Measurements from ENCODE around the gene PTPRH. TPM values are rescaled to one million over a fixed set of nuclear protein-coding genes. Genes with fewer than 3 reads are reported as not detected.

Gene PTPRH
- total and polyA plus RNA-seq, 2 donors (not counting 1 experiment from before 2014, with no cell fraction given) = not detected

DNA sequence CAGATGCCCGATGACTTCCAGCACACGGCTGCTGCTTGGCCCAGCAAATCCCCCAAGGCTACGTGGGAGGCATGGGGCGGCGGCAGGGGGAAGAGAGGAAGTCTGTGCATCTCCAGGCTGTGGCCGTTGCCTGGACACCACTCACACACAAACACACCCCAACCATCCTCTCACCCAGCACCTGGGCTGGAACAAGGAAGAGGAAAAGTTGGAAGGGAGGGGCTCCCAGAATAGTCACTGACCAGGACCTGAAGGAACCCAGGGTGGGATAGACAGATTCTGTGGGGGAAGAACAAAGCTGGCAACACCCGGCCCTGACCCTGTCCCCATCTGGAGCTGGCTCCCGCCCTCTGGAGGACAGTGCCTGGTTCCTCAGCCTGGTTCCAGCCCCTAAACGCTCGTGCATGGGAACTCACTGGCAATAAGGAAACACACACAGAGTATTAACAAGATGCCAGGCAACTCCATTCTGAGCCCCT is 38.4 kb upstream of the PTPRH start:
- Histone ChIP-seq H3K4me2 (replicated peaks; ENCODE audit: low read depth, low read length, poor library complexity, severe bottlenecking) (peak overlapping the region; percentile 31), H4K20me1 (ENCODE audit: control insufficient read depth, insufficient read depth, low read length, poor library complexity, severe bottlenecking) (peaks cover 95% of the 10 kb centered on the region), H3K27me3 (replicated peaks in 1 of 4; ENCODE audit: control extremely low read depth in 1 of 4, control insufficient read depth in 3 of 4, insufficient read depth in 4 of 4, low read length in 3 of 4) (no peaks in the 10 kb centered on the region), H3K79me2 (ENCODE audit: control insufficient read depth, insufficient read depth, low read length) (peaks cover 100% of the 10 kb centered on the region), H3K4me1 (ENCODE audit: control insufficient read depth in 2 of 2, insufficient read depth in 2 of 2, low read length in 2 of 2) (peaks cover 54 to 60% of the 10 kb centered on the region in 2 donors), H2AFZ (ENCODE audit: insufficient read depth, low read depth, low read length, poor library complexity, severe bottlenecking) (no peak overlapping the region), H3K4me3 (ENCODE audit: control extremely low read depth in 1 of 5, extremely low read depth in 1 of 5, insufficient read depth in 1 of 5, low read depth in 2 of 5, low read length in 4 of 5) (no peak overlapping the region), H3K9ac (ENCODE audit: low read length) (no peak overlapping the region), H3K9me3 (ENCODE audit: control extremely low read depth in 1 of 3, control insufficient read depth in 2 of 3, insufficient read depth in 1 of 3, low read length in 2 of 3) (no peaks in the 10 kb centered on the region), H3K36me3 (replicated peaks in 1 of 2; ENCODE audit: control extremely low read depth in 1 of 2, control insufficient read depth in 1 of 2, extremely low read depth in 1 of 2, insufficient read depth in 2 of 2, low read length in 1 of 2) (peaks cover 0 to 64% of the 10 kb centered on the region in 2 experiments), H3K27ac (ENCODE audit: low read length in 2 of 2) (peak overlapping the region in 1 of 2 donors; percentile 45)
- no peaks in the 10 kb centered on the region for H3K9me3 Mint-ChIP-seq (ENCODE audit: insufficient read depth)
- peak overlapping the region; percentile 46 for H3K27ac Mint-ChIP-seq
- H3K4me1 Mint-ChIP-seq = peaks cover 49% of the 10 kb centered on the region
- intact Hi-C loops (cut with micrococcal nuclease) = no loop called here
- WGBS (ENCODE audit: insufficient coverage) = 53% methylated on average over 4 of the region's 10 CpGs
- H3K27me3 Mint-ChIP-seq = no peaks in the 10 kb centered on the region
- TF ChIP-seq EZH2 (IDR thresholded peaks at IDR 0.05; ENCODE audit: borderline replicate concordance, insufficient read depth, low read depth, low read length, poor library complexity, severe bottlenecking) (no peak), CTCF (IDR thresholded peaks at IDR 0.05) (no peak)
- no peak overlapping the region for H3K4me3 Mint-ChIP-seq
- ChIA-PET POLR2A (no interaction called here), CTCF (interaction anchor here (1.0 kb wide), 1 partner anchor 10 kb away, joined by 3 read pairs; no protein-coding TSS in a partner anchor)
- DNase-seq (no peak), ATAC-seq (ENCODE audit: low read depth) (no peak)

Data from B cell (primary cell).